Liver (tissue), 3 donors: ENCODE data around the gene RABEP2.

Experiments used
- ATF3 ChIP-seq: IDR thresholded peaks from 2 replicates; pipeline ENCODE4 v1.6.1; 2016; ENCODE audit warnings: antibody characterized with exemption
- CTCF ChIP-seq: fragments of 150-350 bp; IDR thresholded peaks from 2 replicates; pipeline ENCODE4 v1.5.1; 2017; ENCODE audit warnings: improper control_type of control experiment, low read depth, low read length; ENCODE audit not compliant: missing input control
- FOXA1 ChIP-seq: IDR thresholded peaks from 2 replicates; pipeline ENCODE4 v1.6.1; 2016; ENCODE audit warnings: antibody characterized with exemption
- JUND ChIP-seq, 2 donors: IDR thresholded peaks; 2 replicates each; pipeline ENCODE4 v1.6.1; 2016; ENCODE audit warnings: antibody characterized with exemption in 2 of 2
- RAD21 ChIP-seq, 2 donors: IDR thresholded peaks; 2 replicates each; pipeline ENCODE4 v1.6.1; 2016; ENCODE audit warnings: antibody characterized with exemption in 2 of 2, mild to moderate bottlenecking in 2 of 2
- RXRA ChIP-seq, 2 donors: IDR thresholded peaks; 2 replicates each; pipeline ENCODE4 v1.6.1; 2017 to 2018; ENCODE audit warnings: antibody characterized with exemption in 2 of 2, mild to moderate bottlenecking in 1 of 2
- donor health status: healthy.
- donor health status: healthy.

GRCh38 chr16:28859326-28859725, 65.7 kb downstream of the RABEP2 start:
- no peak for TF ChIP-seq CTCF
- no peak for TF ChIP-seq FOXA1
- TF ChIP-seq RAD21 (IDR thresholded peaks at IDR 0.05): no peak
- no peak for TF ChIP-seq RXRA (IDR thresholded peaks at IDR 0.05)
- no peak for TF ChIP-seq JUND (IDR thresholded peaks at IDR 0.05)
- no peak for TF ChIP-seq ATF3
